ENCODE results near the gene CAPZB.

DNA sequence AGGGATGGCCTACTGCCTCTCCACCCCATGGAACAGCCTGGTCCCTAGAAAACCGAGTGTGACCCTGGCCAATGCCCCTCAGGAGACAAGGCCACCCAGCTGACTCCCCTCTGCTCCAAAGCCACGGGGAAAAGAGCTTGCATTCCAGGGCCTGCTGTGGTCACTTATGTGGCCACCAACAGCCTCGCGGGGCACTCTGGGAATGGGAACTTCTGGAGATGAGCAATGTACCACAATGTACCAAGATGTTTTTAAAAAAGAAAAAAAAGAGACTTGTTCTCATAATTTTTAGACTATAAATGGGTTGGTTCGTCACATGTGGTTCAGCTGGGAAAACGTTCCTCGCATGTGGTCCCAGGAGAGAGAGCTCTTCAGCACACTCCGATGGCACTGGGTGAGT lies 110.4 kb downstream of the CAPZB start:
- no peak for TF ChIP-seq CTCF (IDR thresholded peaks at IDR 0.05)
- no peak for TF ChIP-seq POLR2AphosphoS5 (IDR thresholded peaks at IDR 0.05)
- TF ChIP-seq POLR2A (IDR thresholded peaks at IDR 0.05): no peak
- TF ChIP-seq EP300 (IDR thresholded peaks at IDR 0.05): no peak

Data from sigmoid colon (tissue), 4 donors.